SH-SY5Y (cell line): ENCODE results near the gene SPIN1.

Experiments
- GATA2 ChIP-seq: IDR thresholded peaks from 2 replicates; pipeline ENCODE4 v1.6.1; 2011; ENCODE audit warnings: mild to moderate bottlenecking, low read depth, low read length
- GATA3 ChIP-seq: IDR thresholded peaks from 2 replicates; pipeline ENCODE4 v1.6.1; 2011; ENCODE audit warnings: low read depth, mild to moderate bottlenecking, low read length, moderate library complexity

- no peak for TF ChIP-seq GATA2
- no peak for TF ChIP-seq GATA3
Measured at GRCh38 chr9:88436379-88436778, 48.1 kb downstream of the SPIN1 start.
